NCI-H1048 (cell line): ENCODE results near the gene MRC2.
"Not testable (repeated sequence)": the region's sequence is repeated elsewhere in the genome, so short reads cannot be mapped to it uniquely, and the experiment has no call there.

Source experiments
- DNase-seq: peaks from one replicate; lab custom pipeline; 2025; lab: John Stamatoyannopoulos, UW

MRC2 gene

GRCh38 chr17:62612289-62612688 is 15.2 kb upstream of the MRC2 start:
- not testable (repeated sequence) for DNase-seq

GRCh38 chr17:62613095-62613494 is 14.4 kb upstream of the MRC2 start:
- not testable (repeated sequence) for DNase-seq

- DNase-seq = no peak
Measured at GRCh38 chr17:62614142-62614541, 13.3 kb upstream of the MRC2 start.

GRCh38 chr17:62615503-62615902 is 12.0 kb upstream of the MRC2 start:
- DNase-seq = no peak

- no peak for DNase-seq
Measured at GRCh38 chr17:62616993-62617893, 10.2 kb upstream of the MRC2 start.

GRCh38 chr17:62617894-62618472 is 9.5 kb upstream of the MRC2 start:
- DNase-seq = no peak

- no peak for DNase-seq
Measured at GRCh38 chr17:62618647-62619416, 8.6 kb upstream of the MRC2 start.

- DNase-seq = no peak
Measured at GRCh38 chr17:62619417-62620155, 7.9 kb upstream of the MRC2 start.

GRCh38 chr17:62621223-62621622 is 6.2 kb upstream of the MRC2 start:
- DNase-seq = no peak

GRCh38 chr17:62625184-62625869 is 2.1 kb upstream of the MRC2 start:
- no peak for DNase-seq

GRCh38 chr17:62625870-62626200 is 1.6 kb upstream of the MRC2 start:
- no peak for DNase-seq

- no peak for DNase-seq
Measured at GRCh38 chr17:62626719-62627218, 701 bp upstream of the MRC2 start.

- no peak for DNase-seq
Measured at GRCh38 chr17:62627904-62628633, 599 bp downstream of the MRC2 start.

GRCh38 chr17:62628831-62629555 is 1.5 kb downstream of the MRC2 start:
- no peak for DNase-seq

GRCh38 chr17:62629556-62630364 is 2.3 kb downstream of the MRC2 start:
- DNase-seq = no peak

- DNase-seq = no peak
Measured at GRCh38 chr17:62630365-62631085, 3.1 kb downstream of the MRC2 start.

GRCh38 chr17:62631086-62631935 is 3.8 kb downstream of the MRC2 start:
- DNase-seq = no peak
